G401.6 (cell line): Measurements from ENCODE around the gene RNF208.
"Not testable (repeated sequence)": the region's sequence is repeated elsewhere in the genome, so short reads cannot be mapped to it uniquely, and the experiment has no call there.

Source experiments
- FAIRE-seq: peaks from 2 replicates; lab custom pipeline; 2012; peaks lifted over from hg19 to GRCh38; lab: Jason Lieb, UNC

RNF208 gene

GRCh38 chr9:137240318-137240840 is 18.3 kb upstream of the RNF208 start:
- FAIRE-seq: no peak

- not testable (repeated sequence) for FAIRE-seq
Observed at GRCh38 chr9:137239541-137240200, 17.6 kb upstream of the RNF208 start.

- no peak for FAIRE-seq
Observed at GRCh38 chr9:137237759-137238726, 16.0 kb upstream of the RNF208 start.

GRCh38 chr9:137236936-137237421 is 14.9 kb upstream of the RNF208 start:
- no peak for FAIRE-seq

- no peak for FAIRE-seq
Observed at GRCh38 chr9:137236238-137236935, 14.3 kb upstream of the RNF208 start.

GRCh38 chr9:137235424-137236237 is 13.6 kb upstream of the RNF208 start:
- no peak for FAIRE-seq

- FAIRE-seq: no peak
Observed at GRCh38 chr9:137234758-137235423, 12.9 kb upstream of the RNF208 start.

DNA sequence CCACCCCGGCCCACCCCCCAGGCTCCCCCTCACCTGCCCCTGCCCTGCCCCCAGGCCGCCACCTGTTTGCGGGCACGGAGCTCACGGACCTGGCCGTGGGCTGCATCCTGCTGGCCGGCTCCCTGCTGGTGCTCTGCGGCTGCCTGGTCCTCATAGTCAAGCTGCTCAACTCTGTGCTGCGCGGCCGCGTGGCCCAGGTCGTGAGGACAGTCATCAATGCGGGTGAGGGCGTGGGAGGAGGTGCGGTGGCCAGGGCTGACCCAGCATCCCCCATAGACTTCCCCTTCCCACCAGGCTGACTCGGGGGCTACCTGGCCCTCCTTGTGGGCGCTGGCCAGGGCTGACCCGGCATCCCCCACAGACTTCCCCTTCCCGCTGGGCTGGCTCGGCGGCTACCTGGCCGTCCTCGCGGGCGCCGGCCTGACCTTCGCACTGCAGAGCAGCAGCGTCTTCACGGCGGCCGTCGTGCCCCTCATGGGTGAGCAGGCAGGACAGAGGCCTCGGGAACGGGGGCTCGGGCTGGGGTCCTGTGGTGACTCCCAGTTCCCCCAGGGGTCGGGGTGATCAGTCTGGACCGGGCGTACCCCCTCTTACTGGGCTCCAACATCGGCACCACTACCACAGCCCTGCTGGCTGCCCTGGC is 12.1 kb upstream of the RNF208 start:
- no peak for FAIRE-seq

GRCh38 chr9:137233143-137233980 is 11.3 kb upstream of the RNF208 start:
- FAIRE-seq: no peak

GRCh38 chr9:137232510-137232909 is 10.5 kb upstream of the RNF208 start:
- no peak for FAIRE-seq

DNA sequence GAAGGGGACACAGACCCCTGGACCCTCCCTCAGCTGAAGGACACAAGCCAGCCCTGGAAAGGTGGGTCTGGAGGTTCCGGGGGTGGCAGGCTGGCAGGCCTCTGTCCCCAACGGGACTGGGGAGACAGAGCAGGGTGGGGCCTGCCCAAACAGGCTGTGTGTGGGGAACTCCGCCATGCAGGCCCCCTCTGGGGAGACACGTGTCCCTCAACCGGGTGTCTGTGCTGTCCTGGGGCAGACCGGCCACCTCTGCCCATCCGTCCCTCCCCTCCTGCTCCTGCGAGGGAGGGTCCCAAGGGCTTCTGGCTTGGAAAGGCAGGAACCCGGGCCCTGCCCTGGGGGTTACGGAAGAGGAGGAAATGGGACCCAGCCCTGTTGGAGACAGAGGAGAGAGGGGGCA is 10.1 kb upstream of the RNF208 start:
- no peak for FAIRE-seq

DNA sequence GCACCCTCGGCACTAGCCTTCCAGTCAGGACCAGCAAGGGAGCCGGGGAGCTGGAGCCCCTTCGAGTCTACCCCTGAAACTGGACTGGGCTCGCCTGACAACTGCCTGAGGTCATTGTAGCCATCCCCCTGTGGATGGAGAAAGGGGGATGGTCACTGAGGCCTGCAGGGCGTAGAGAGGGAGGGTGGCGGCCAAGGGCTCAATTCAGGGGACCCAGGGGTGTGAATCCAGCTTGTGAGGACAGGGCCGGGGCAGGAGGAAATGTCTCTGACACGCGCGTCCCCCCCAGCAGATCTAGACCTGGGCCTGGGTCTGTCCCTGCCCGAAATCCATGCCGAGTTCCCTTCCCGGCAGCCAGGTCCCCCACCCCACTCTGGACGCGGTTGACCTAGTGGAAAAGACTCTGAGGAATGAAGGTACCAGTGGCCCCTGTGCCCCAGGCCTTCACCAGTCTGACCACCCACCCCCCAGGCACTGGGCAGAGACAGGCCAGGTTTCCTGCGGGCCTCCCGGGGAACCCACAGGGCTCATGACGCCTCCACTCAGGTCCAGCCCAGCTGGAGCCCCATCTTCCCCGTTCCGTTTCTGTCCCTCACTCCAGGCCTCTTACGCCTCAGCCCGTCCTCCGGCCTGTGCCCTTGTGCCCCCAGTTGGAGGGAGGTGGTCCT is 9.5 kb upstream of the RNF208 start:
- no peak for FAIRE-seq

GRCh38 chr9:137230705-137231371 is 8.8 kb upstream of the RNF208 start, which contains the start of gene SLC34A3:
Gene SLC34A3 (plus strand): TSS chr9:137230901. CDS start chr9:137231703, 802 bp downstream.
- no peak for FAIRE-seq

GRCh38 chr9:137229903-137230704 is 8.1 kb upstream of the RNF208 start:
- no peak for FAIRE-seq

DNA sequence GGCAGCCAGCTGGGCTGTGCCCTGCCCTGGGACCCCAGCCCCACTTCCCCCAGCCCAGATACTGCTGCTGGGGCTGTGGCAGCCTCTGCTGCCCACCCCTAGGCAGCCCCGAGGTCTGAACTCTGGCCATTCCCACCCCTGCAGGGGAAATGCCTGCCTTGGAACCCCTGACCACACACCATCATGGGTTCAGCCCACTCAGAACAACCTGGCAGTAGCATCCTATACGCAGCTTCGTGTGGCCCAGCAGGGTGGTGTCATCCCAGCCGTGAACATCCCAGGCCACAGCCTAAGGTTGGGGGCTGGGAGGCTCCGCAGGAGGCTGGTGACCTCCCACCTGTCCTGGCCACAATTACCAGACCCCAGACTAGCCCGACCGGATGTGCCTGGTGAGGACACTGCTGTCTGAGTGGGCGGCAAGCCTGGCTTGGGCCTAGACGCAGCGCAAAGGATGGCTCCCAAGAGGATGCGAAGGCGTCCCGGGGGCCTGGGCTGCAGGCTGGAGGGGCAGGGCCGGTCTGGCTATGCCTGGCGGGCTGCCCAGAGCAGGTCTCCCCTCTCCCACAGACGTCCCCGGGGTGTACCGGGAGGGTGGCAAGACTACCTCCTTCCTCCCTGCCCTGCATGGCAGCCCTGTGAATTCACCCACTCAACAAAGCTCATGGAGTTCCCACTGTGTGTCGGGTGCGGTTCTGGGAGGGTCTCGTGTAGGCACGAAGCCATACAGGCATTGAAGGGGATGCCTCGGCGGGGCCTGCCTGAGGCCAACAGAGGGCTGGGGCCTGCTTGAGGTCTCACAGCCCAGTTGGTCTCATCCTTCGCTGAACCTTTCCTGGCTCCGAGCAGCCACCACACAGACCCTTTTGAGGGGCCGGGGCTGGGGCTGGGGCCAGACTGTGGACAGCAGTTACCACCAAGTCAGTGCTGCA is 7.2 kb upstream of the RNF208 start:
- no peak for FAIRE-seq

GRCh38 chr9:137228506-137228967 is 6.5 kb upstream of the RNF208 start:
- FAIRE-seq: no peak
